A549 treated with ZK216348 at 1 μM for 4 hours (cell line): ENCODE results near the gene CNNM1. TPM values are rescaled to one million over a fixed set of nuclear protein-coding genes. Genes with fewer than 3 reads are reported as not detected.

Experiments
- total RNA-seq: library from RNA; stranded (reverse); fragments of 200-300 nt; extraction: Qiagen RNA extraction; gene quantifications from 5 replicates; pipeline ENCODE4 v1.2.3, GENCODE V29; 2022; ENCODE audit warnings: low read depth

Gene CNNM1
- 18.8 to 27.2 TPM (median 21.9 TPM) in 5 replicates for total RNA-seq

GRCh38 chr10:99329304-99329553 lies at the start of gene CNNM1:
Gene CNNM1, plus strand, starts transcription at chr10:99329356. Its CDS starts 32 bp downstream, at chr10:99329388.

GRCh38 chr10:99430451-99431189 lies 101.5 kb downstream of the CNNM1 start, which contains the start of gene GOT1:
Gene GOT1, minus strand, starts transcription at chr10:99430624. Its CDS starts 59 bp downstream, at chr10:99430565.

Other genes starting within 250 kb of the CNNM1 start
- 0.45 TPM in 1 of 5 replicates, not detected in the others for gene HPSE2, start 93.5 kb upstream of the CNNM1 start, total RNA-seq
- gene GOT1, start 101.3 kb downstream of the CNNM1 start, total RNA-seq = 30.4 to 39.2 TPM (median 37.8 TPM) in 5 replicates
- not detected in 5 replicates for gene NKX2-3, start 203.6 kb downstream of the CNNM1 start, total RNA-seq